GM19023 (cell line): ENCODE measurements around the gene DPM2.

Source experiments
- ATAC-seq: cut with Tn5 transposase; IDR thresholded peaks from one replicate; pipeline ENCODE4 v1.9.1; 2021; ENCODE audit warnings: mild to moderate bottlenecking, moderate library complexity; ENCODE audit not compliant: unreplicated experiment

The DPM2 gene

DNA sequence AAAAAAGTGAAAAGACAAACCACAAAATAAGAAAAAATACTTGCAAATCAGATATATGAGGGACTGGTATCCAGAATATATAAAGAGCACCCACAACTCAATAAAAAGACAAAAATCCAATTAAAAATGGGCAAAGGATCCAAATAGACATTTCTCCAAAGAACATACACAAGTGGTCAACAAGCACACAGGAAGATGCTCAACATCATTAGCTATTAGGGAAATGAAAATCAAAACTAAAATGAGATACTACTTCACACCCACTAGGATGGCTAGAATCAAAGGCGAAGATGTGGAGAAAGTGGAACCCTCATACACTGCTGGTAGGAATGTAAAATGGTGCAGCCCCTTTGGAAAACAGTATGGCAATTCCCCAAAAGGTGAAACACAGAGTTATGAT lies 21.1 kb upstream of the DPM2 start:
- ATAC-seq = no peak

DNA sequence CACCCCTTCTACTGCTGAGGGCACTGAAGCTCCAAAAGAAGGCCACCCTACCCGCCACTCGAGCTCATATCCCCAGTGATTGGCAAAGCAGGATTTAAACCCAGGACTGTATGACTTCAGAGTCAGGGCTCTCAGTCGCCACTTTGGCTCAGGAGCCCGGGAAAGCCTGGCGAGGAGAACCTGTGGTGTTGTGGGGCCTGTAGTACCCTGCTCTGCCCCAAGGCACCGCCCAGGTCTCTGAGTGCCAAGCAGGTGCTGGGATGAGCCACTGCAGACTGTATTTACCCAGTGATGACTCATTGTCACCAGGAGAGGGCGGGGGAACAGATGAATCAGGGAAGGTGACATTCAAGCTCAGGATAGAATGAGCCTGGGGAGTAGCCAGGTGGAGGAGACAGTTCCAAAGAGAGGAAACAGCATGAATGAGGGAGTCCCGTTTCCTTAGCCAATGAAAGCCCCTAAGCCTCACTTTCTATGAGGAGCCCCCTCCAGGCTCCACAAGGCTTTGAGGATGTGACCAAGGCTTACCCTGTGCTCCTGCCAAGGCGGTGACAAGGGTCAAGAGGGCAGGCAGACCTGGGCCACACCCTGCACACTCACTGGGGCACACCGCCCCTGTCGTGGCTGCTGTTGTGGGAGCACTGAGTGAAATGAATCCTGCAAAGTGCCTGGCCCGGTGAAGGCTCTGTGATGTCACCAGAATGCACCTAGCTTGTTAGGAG lies 17.8 kb upstream of the DPM2 start:
- no peak for ATAC-seq

DNA sequence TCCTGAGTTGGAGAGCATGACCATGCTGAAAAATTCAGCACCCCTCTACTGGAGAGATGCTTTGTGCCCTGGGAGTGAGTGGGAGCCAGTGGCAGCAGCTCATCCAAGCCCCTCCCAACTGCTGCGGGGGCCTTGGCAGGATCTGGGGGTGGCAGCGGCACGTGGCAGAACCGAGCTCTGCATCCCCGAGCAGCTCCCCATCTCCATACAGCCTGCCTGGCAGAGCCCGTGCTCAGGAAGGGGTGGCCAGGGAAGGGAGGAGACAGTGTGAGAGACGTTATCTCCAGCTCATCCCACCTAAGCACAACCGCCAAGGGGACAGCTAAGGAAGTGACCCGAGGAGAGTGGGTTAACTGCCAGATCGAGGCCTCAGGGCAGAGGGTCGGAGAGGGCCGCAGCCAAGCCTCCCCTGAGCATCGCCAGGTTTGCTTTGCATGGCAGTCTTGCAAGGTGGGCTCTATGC lies 17.2 kb upstream of the DPM2 start:
- ATAC-seq = no peak

GRCh38 chr9:127953768-127954505 lies 16.3 kb upstream of the DPM2 start:
- no peak for ATAC-seq

DNA sequence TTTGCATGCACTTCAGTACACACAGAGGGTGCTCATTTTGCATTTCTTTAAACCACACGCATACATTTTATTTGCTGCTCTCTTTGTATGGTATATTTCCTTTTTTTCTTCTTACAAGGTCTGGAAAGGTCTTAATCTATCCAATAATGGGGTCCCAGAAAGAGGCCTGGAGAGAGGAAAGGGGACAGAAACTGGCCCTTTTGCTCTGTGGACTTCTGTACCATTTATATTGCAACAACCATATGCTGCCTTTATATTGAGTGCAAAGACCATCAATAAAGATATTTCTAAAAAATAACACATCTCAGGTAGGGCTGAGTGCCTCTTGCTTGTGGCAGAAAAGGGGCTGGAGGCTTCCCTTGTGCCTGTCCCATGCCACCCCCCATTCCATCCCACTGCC lies 15.5 kb upstream of the DPM2 start:
- ATAC-seq = no peak

DNA sequence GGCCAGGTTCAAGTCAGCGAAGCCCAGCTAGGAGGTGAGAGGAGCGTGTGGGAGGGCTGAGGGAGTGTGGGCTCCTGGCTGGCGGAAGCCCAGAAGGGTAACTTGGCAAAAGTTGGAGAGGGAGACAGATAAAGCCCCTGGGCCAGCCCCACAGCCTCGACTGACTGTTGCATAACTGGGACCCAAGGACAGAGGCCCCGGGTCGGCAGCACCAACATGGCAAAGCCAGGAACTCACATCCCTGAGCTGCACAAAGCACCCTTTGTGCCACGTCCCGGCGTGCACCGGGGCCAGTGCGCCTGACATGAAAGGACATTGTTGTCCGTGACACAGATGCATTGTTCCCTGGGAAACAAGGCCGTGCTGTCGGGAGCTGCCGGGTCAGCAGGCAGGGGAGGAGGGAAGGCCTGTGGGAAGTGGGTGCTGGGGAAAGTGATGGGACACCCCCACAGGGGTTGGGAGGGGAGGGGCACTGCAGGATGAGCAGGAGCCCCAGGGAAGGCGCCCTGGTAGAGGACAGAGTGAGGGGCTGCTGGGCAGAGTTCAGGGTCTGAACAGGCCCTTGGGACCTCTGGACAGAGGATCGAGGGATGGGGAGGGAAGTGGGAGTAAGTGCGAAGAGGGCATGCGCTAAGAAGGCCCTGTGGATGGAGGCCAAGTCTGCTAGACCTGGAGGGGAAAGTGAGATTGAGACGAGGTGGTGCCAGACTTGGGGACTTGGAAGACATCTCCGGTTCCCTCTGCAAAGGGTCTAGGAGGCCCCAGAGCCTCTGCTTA lies 13.0 kb upstream of the DPM2 start:
- no peak for ATAC-seq

DNA sequence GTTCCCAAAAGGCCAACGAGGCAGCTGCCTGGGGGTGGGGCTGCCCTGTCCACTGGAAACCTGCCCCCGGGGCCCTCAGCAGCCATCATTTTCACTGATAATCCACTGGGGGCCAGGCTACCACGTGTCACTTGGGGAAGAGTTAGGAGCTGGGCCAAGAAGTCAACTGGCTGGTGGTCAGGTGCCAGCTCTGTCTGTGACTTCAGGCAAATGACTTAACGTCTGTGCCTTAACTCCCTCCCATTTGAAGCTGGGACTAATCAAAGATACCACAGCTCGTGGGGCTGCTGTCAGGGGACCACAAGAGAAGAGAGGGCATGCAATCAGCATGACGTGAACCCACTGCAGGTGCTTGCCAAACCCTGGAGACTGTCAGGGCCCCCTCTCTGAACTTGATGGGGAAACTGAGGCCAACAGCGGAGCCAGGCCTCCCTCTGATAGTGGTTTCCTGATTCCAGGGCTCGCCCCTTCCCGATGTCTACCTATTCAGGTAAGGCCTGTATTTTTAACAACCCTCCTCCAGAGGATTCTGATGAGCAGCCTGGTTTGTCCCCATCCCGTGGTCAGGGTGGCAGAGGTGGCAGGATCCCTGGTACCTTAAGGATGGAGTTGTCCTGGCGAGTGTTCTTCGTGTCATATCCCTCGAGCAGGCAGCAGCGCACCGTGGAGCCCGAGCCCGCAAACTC lies 12.3 kb upstream of the DPM2 start:
- ATAC-seq = no peak

DNA sequence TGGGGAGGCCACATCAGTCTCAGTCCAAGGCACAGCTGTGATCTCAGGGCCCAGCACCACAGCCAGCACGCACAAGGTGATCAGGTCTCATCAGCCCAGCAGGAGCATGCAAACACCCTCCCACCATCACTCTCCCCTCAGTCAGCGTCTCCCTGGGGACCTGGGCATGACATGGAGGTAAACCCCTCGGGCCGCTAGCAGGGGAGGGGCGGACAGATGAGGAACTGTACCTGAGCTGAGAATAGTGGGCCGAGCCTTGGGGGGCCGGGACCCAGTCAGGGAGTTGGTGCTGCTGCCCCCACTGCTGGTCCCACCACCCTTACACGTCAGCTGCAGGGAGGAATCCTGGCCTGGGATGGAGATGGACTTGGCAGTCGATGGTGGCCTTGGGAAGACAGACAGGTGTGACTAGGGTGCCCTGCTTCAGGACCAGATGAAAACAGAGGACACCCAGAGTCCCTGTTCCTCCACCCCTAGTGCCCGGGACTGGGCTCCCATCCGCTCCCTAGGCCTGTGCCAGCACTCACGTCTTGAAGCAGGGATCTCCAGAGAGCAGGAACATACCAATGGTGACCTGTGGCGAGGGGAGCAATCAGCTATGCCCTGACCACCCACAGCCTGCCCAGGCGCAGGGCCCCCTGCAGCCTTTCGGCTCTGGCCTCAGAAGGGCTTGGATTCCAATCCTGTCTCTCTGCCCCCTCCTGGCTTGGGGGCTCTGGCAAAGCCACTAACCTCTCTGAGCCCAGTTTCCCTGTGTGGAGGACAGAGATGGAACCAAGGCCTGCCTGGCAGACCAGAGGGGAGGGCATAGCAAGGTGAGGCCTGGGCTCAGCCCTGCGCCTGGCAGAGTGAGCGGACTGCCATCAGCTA lies 10.4 kb upstream of the DPM2 start:
- no peak for ATAC-seq

DNA sequence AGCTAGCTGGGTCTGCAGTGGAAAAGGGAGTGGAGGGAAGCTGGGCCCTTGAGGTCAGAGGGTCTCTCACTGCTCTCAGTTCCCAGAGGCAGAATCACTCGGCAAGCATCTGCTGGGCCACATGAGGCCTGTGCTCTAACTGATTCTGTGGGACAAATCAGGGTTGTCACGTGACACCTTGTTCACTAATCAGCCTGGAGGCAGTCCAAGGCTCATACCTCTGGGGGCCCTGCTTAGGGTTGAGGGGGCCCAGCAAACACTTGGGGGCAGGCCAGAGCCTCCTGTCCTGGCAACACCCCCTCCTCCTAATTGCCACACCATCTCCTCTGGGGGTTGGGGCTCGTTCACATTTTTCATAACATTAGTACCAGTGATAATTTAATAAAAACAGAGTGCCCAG lies 9.1 kb upstream of the DPM2 start:
- no peak for ATAC-seq

- ATAC-seq = no peak
Observed at GRCh38 chr9:127945942-127946341, 8.3 kb upstream of the DPM2 start.

- ATAC-seq = no peak
Observed at GRCh38 chr9:127945338-127945737, 7.7 kb upstream of the DPM2 start.

- ATAC-seq = no peak
Observed at GRCh38 chr9:127944586-127945218, 7.0 kb upstream of the DPM2 start.

- ATAC-seq = peak; percentile 67
Observed at GRCh38 chr9:127943731-127944144, 6.1 kb upstream of the DPM2 start.

- ATAC-seq = no peak
Observed at GRCh38 chr9:127943011-127943662, 5.5 kb upstream of the DPM2 start.

GRCh38 chr9:127942216-127943010 lies 4.8 kb upstream of the DPM2 start:
- no peak for ATAC-seq

DNA sequence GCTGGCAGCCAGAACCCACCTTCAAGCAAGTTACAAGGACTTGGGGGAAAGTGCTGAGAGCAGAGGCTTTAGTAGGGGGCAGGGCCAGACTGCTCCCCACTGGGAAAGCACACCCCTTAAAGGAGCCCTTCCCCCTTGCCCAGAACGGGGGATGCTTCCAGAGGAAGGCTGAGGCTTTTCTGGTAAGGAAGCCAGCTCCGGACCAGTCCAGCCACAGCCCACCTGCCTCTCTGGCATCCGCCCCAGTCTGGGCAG lies 4.2 kb upstream of the DPM2 start:
- ATAC-seq = no peak

- no peak for ATAC-seq
Observed at GRCh38 chr9:127941062-127941960, 3.7 kb upstream of the DPM2 start.

- ATAC-seq = no peak
Observed at GRCh38 chr9:127940593-127940992, 2.9 kb upstream of the DPM2 start.
